Natural killer cell (primary cell): ENCODE data around the gene STX1A. TPM values are rescaled to one million over a fixed set of nuclear protein-coding genes. Genes with fewer than 3 reads are reported as not detected.

Source experiments
- ATAC-seq, 3 donors: fragments of 150-1000 bp in 2 of 3; fragments of 200-7000 bp in 1 of 3; cut with Tn5 transposase; 1 replicate in 1 of 3; 2 replicates in 2 of 3; pipeline ENCODE4 v1.10.0; 2021; ENCODE audit warnings: mild to moderate bottlenecking in 2 of 3, moderate library complexity in 2 of 3
- DNase-seq, 2 donors: peaks; one replicate each; pipeline versions ENCODE4 v3.0.0 to v3.0.0-alpha.2; 2013 to 2021; ENCODE audit warnings: mixed read lengths in 1 of 2
- H3K27ac ChIP-seq: one replicate; pipeline ENCODE4 v1.5.1; 2013; ENCODE audit warnings: mild to moderate bottlenecking, low read length
- H3K27me3 ChIP-seq: one replicate; pipeline ENCODE4 v1.6.1; 2013; ENCODE audit warnings: low read length; ENCODE audit not compliant: control insufficient read depth, insufficient read depth
- H3K36me3 ChIP-seq: one replicate; pipeline ENCODE4 v1.6.1; 2013; ENCODE audit warnings: low read length; ENCODE audit not compliant: control insufficient read depth, insufficient read depth
- H3K4me1 ChIP-seq: one replicate; pipeline ENCODE4 v1.6.1; 2013; ENCODE audit warnings: low read length; ENCODE audit not compliant: control insufficient read depth, insufficient read depth
- H3K4me3 ChIP-seq: one replicate; pipeline ENCODE4 v1.5.1; 2013; ENCODE audit warnings: low read length
- H3K9me3 ChIP-seq: one replicate; pipeline ENCODE4 v1.6.1; 2013; ENCODE audit warnings: low read length; ENCODE audit not compliant: control insufficient read depth, insufficient read depth
- H3K27ac Mint-ChIP-seq, 2 donors: one replicate each; pipeline ENCODE4 v1.8.0; 2022; ENCODE audit warnings: mild to moderate bottlenecking in 2 of 2, mixed read lengths in 2 of 2, moderate library complexity in 1 of 2
- H3K27me3 Mint-ChIP-seq, 2 donors: one replicate each; pipeline ENCODE4 v1.8.0; 2022; ENCODE audit warnings: low read depth in 2 of 2, mixed read lengths in 2 of 2
- H3K36me3 Mint-ChIP-seq: one replicate; pipeline ENCODE4 v1.8.0; 2022; ENCODE audit warnings: mixed read lengths
- H3K4me1 Mint-ChIP-seq, 2 donors: one replicate each; pipeline ENCODE4 v1.8.0; 2022; ENCODE audit warnings: mixed read lengths in 2 of 2
- H3K4me3 Mint-ChIP-seq: one replicate; pipeline ENCODE4 v1.8.0; 2022; ENCODE audit warnings: mild to moderate bottlenecking, moderate library complexity, mixed read lengths
- H3K9me3 Mint-ChIP-seq, 2 donors: one replicate each; pipeline ENCODE4 v1.8.0; 2022; ENCODE audit warnings: mixed read lengths in 2 of 2
- WGBS: methylation state at CpG from one replicate; pipeline ENCODE4 v1.1.7; 2013; ENCODE audit warnings: missing lambda C conversion rate; ENCODE audit not compliant: insufficient coverage; 5-methylcytosine and 5-hydroxymethylcytosine counted together
- intact Hi-C: fragments of 100-400 bp; cut with micrococcal nuclease; formaldehyde crosslinking; loops from one replicate; pipeline ENCODE4 v1.14.2; 2022
- total RNA-seq, 4 donors: library from RNA; stranded (reverse); fragments of 120-200 nt in 1 of 4; gene quantifications; one replicate each; pipeline versions ENCODE4 v1.2.3 to v1.2.4, GENCODE V29; 2013 to 2022
- TF ChIP-seq, protein P1 (sequence below): fragments of 200-600 bp; IDR thresholded peaks from one replicate; pipeline ENCODE4 v1.8.0; 2022; ENCODE audit warnings: antibody characterized with exemption

The STX1A gene
- total RNA-seq, 3 donors from 2014 or later (not counting 1 experiment from before 2014, with no cell fraction given): 13.2 to 20.4 (median 14.7) TPM

GRCh38 chr7:73728551-73728950 lies 9.1 kb upstream of the STX1A start:
- DNase-seq (no peak), ATAC-seq (no peak)
- Mint-ChIP-seq H3K9me3 (no peaks in the 10 kb centered on the region), H3K4me1 (no peaks in the 10 kb centered on the region), H3K36me3 (no peaks in the 10 kb centered on the region), H3K27me3 (peaks cover 11 to 12% of the 10 kb centered on the region in 2 donors), H3K4me3 (no peak overlapping the region), H3K27ac (no peak overlapping the region)
- Histone ChIP-seq H3K9me3 (no peaks in the 10 kb centered on the region), H3K4me1 (no peaks in the 10 kb centered on the region), H3K27me3 (peaks cover 5% of the 10 kb centered on the region), H3K27ac (no peak overlapping the region), H3K36me3 (no peaks in the 10 kb centered on the region), H3K4me3 (no peak overlapping the region)
- TF ChIP-seq, protein P1, sequence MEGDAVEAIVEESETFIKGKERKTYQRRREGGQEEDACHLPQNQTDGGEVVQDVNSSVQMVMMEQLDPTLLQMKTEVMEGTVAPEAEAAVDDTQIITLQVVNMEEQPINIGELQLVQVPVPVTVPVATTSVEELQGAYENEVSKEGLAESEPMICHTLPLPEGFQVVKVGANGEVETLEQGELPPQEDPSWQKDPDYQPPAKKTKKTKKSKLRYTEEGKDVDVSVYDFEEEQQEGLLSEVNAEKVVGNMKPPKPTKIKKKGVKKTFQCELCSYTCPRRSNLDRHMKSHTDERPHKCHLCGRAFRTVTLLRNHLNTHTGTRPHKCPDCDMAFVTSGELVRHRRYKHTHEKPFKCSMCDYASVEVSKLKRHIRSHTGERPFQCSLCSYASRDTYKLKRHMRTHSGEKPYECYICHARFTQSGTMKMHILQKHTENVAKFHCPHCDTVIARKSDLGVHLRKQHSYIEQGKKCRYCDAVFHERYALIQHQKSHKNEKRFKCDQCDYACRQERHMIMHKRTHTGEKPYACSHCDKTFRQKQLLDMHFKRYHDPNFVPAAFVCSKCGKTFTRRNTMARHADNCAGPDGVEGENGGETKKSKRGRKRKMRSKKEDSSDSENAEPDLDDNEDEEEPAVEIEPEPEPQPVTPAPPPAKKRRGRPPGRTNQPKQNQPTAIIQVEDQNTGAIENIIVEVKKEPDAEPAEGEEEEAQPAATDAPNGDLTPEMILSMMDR: no peak
- 64% methylated on average over 5 of the region's 5 CpGs for WGBS
- intact Hi-C loops: loop anchor here (5.0 kb wide), 1 partner anchor 206 kb away; the partner anchor contains the start of gene BAZ1B

- ATAC-seq: no peak
- WGBS: 68% methylated on average over 3 of the region's 3 CpGs
- Histone ChIP-seq H3K27ac (no peak overlapping the region), H3K36me3 (no peaks in the 10 kb centered on the region), H3K4me1 (no peaks in the 10 kb centered on the region), H3K4me3 (no peak overlapping the region), H3K27me3 (peaks cover 5% of the 10 kb centered on the region), H3K9me3 (no peaks in the 10 kb centered on the region)
- intact Hi-C loops: loop anchor here (5.0 kb wide), 1 partner anchor 206 kb away; the partner anchor contains the start of gene BAZ1B
- no peak for DNase-seq
- Mint-ChIP-seq H3K36me3 (no peaks in the 10 kb centered on the region), H3K27ac (no peak overlapping the region), H3K27me3 (peaks cover 11 to 12% of the 10 kb centered on the region in 2 donors), H3K4me3 (no peak overlapping the region), H3K4me1 (no peaks in the 10 kb centered on the region), H3K9me3 (no peaks in the 10 kb centered on the region)
- TF ChIP-seq, protein P1: no peak
Measured at GRCh38 chr7:73727952-73728351, 8.5 kb upstream of the STX1A start.

DNA sequence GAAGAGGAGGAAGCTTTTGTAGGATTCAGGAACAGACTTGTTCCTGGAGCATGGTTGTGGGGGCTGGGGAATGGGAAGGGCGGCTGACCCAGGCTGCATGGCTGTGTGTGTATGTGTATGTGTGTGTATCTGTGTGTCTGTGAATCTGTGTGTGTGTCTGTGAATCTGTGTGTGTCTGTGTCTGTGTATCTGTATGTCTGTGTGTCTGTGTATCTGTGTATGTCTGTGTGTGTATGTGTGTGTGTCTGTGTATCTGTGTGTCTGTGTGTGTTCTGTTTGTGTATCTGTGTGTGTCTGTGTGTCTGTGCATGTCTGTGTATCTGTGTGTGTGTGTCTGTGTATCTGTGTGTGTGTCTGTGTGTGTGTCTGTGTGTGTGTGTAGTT lies 6.6 kb upstream of the STX1A start:
- WGBS: 89% methylated on average over 1 of the region's 1 CpG
- Histone ChIP-seq H3K36me3 (no peaks in the 10 kb centered on the region), H3K27me3 (peaks cover 5% of the 10 kb centered on the region), H3K9me3 (no peaks in the 10 kb centered on the region), H3K4me3 (no peak overlapping the region), H3K4me1 (no peaks in the 10 kb centered on the region), H3K27ac (no peak overlapping the region)
- TF ChIP-seq, protein P1: peak; percentile 3
- intact Hi-C loops: loop anchor here (5.0 kb wide), 1 partner anchor 204 kb away; the partner anchor contains the start of gene BAZ1B
- Mint-ChIP-seq H3K27me3 (peaks cover 11 to 12% of the 10 kb centered on the region in 2 donors), H3K4me1 (no peaks in the 10 kb centered on the region), H3K27ac (no peak overlapping the region), H3K4me3 (no peak overlapping the region), H3K36me3 (no peaks in the 10 kb centered on the region), H3K9me3 (no peaks in the 10 kb centered on the region)
- DNase-seq (no peak), ATAC-seq (peak; percentile 10 to 18 (median 17))

GRCh38 chr7:73723813-73724212 lies 4.3 kb upstream of the STX1A start:
- TF ChIP-seq, protein P1: no peak
- Histone ChIP-seq H3K36me3 (no peaks in the 10 kb centered on the region), H3K9me3 (no peaks in the 10 kb centered on the region), H3K4me1 (peaks cover 9% of the 10 kb centered on the region), H3K4me3 (no peak overlapping the region), H3K27ac (no peak overlapping the region), H3K27me3 (peaks cover 5% of the 10 kb centered on the region)
- peaks cover 7% of the 10 kb centered on the region in 2 donors for H3K4me1 Mint-ChIP-seq
- intact Hi-C loops: no loop called here
- peaks cover 8 to 10% of the 10 kb centered on the region in 2 donors for H3K27me3 Mint-ChIP-seq
- DNase-seq (no peak), ATAC-seq (no peak)
- no peak overlapping the region for H3K27ac Mint-ChIP-seq
- no peaks in the 10 kb centered on the region for H3K9me3 Mint-ChIP-seq
- H3K4me3 Mint-ChIP-seq: no peak overlapping the region
- H3K36me3 Mint-ChIP-seq: no peaks in the 10 kb centered on the region
- WGBS: 100% methylated on average over 1 of the region's 3 CpGs
